NB4 (cell line): ENCODE data around the gene S100A4.

Source experiments
- DNase-seq: peaks from one replicate; pipeline ENCODE4 v3.0.0; 2010; ENCODE audit warnings: low read depth
- H3K4me3 ChIP-seq: one replicate; pipeline ENCODE4 v1.5.1; 2011; ENCODE audit warnings: mild to moderate bottlenecking, low read depth, low read length, moderate library complexity
- CTCF ChIP-seq: IDR thresholded peaks from one replicate; pipeline ENCODE4 v1.5.1; 2012; ENCODE audit warnings: low read depth, low read length
- MYC ChIP-seq: IDR thresholded peaks from 2 replicates; pipeline ENCODE4 v1.6.1; 2011; ENCODE audit warnings: low read depth, low read length
- POLR2A ChIP-seq: IDR thresholded peaks from 2 replicates; pipeline ENCODE4 v1.6.1; 2011; ENCODE audit warnings: mild to moderate bottlenecking; ENCODE audit not compliant: insufficient read length; ENCODE audit errors: extremely low read depth
- TF ChIP-seq, protein P1 (sequence below): IDR thresholded peaks from 2 replicates; pipeline ENCODE4 v1.6.1; 2011; ENCODE audit warnings: low read depth, low read length

Gene S100A4

DNA sequence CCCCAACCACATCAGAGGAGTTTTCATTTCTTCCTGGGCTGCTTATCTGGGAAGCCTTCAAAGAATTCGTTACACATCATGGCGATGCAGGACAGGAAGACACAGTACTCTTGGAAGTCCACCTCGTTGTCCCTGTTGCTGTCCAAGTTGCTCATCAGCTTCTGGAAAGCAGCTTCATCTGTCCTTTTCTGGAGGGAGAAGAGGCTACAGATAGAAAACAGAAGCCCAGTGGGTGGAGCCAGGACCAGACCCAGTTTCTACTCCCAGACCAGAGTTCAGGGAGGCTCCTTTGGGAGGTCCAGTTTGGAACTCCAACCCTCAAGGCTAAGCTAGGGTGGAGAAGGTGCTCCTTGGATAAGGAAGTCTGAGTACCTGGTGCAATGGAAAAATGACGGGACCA lies 1.9 kb downstream of the S100A4 start:
- no peak overlapping the region for H3K4me3 ChIP-seq
- no peak for DNase-seq
- no peak for TF ChIP-seq CTCF
- TF ChIP-seq, protein P1, sequence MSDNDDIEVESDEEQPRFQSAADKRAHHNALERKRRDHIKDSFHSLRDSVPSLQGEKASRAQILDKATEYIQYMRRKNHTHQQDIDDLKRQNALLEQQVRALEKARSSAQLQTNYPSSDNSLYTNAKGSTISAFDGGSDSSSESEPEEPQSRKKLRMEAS = no peak
- no peak for TF ChIP-seq POLR2A
- TF ChIP-seq MYC = no peak

DNA sequence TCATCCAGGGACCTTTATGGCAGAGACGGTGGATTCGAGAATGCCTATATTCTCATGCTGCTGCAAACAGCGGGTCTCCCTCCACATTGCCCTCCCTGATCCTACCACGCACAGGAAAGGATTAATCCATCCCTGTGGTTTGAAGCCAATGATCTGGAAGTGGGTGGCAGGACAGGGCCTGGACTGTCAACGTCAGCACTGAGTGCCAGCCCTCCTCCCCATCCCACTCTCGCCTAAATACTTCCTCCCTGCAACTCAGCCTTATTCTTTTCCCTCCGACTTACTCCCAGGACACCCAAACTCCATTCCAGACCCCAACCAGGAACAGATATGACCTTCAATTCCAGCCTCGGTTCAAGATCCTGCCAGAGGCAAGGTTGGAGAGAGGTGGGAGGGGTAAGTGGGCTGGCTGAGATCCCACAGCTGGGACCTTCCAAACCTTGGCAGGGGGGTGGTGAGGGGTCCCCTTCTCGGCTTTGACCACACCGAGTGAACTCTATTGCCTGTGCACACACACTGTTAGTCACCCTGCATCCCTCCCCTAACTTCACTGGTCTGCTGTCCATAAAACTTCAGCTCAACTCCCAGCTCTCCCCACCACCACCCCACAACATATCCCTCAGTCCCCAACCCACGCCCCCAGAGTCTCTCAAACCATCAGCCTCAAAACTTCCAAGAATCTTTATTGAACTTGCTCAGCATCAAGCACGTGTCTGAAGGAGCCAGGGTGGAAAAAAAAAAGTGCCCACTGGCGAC lies 2.5 kb downstream of the S100A4 start:
- TF ChIP-seq CTCF (no peak), POLR2A (no peak), MYC (no peak)
- TF ChIP-seq, protein P1 = no peak
- H3K4me3 ChIP-seq = no peak overlapping the region
- DNase-seq = no peak

DNA sequence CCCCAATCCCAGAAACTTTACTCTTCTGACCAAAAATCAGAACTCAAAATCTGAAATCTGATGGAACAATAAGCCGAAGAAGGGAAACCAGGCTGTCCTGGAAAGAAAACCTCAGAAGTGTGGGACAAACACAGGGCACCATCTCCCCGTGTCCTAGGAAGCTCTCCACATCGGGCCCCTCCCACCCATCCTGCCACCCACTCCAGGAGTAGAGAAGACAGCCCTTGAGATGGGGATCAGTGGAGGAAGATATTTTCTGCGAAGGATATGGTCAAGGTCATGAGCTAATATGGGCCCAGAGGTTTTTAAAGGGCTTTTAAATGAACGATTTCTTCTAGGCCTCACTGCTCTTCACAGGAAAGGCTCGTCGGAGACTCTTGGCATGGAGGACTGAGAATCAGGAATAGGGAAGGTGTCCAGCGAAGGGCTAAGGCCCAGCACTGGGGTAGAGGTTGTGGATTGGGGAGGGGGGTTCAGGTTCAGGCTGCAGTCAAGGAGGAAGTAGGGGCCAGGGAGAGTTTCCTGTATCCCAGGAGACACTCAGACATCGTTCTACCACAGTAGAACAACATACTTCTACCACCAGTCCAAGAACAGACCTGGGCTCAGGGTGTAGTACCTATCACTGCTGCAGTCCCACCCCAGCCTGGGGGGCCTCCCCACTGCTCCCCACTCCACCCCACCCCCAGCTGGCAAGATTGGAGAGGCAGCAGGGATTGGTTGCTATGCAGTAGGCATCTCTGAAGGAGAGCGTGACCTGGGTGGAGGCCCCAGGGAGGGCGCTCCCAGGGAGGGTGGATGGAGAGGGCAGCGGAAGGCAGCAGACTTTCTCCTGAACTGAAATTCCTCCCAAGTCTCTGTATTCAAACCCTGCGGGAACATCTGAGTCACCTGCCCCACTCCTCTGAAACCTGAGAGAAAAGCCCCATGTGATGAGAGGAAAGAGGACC lies 3.7 kb downstream of the S100A4 start:
- H3K4me3 ChIP-seq = no peak overlapping the region
- peak; percentile 40 for DNase-seq
- TF ChIP-seq CTCF (no peak), POLR2A (no peak), MYC (no peak)
- TF ChIP-seq, protein P1 = no peak

DNA sequence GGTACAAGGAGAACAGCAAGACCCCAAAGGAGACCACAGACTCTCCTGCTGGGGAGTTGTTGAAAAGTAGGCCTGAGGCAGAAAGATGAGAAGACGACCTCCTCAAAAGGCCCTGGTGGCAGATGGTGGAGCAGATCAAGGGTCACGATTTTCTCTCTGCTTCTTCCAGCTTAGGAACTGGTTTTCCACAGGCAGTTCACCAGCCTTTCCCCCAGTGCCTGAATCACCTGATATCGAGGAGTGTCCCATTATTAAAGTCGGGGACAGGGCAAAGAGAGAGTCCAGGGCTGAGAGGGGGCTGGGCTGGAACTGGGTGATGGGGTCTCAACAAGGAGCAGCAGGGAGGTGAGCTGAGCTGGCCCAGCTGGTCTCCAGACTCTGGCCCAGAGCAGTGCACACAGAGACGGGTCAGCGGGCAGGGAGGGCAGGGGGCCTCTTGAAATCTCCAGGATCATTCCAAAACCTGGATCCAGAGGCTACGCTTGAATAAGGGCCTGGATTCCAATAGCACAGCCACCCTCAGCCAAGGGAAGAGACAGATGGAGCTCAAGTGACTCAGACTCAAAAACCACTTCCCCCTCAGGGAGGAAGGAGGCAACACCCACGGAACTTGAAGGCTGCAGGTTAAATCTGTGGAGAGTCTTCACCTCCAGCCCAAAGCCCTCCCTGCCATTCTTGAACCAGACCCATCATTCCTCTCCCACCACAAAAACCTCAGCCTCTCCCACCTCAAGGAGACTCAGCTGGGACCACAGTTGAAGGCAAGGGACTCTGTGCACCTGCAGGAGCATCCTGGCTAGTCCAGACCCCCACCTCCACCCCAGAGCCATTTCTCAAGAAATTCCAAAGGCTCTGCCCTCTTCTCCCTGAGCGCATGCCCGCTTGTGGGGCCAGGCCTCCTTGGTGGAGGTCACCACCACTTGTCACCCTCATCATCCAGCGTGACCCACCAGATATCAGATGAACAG lies 4.9 kb downstream of the S100A4 start, which contains the start of gene S100A5:
S100A5 (minus strand) TSS at position 541 of the 968 bp plus-strand sequence. CDS start 743 bp downstream, outside the sequence.
- no peak within 1 kb of the TSS for H3K4me3 ChIP-seq
- TF ChIP-seq POLR2A (no peak), CTCF (no peak), MYC (no peak)
- TF ChIP-seq, protein P1 = no peak
- peak; percentile 87 for DNase-seq

GRCh38 chr1:153539395-153540093 lies 6.1 kb downstream of the S100A4 start:
- no peak for DNase-seq
- no peak overlapping the region for H3K4me3 ChIP-seq
- TF ChIP-seq MYC (no peak), POLR2A (no peak), CTCF (no peak)
- TF ChIP-seq, protein P1 = no peak
